Type B pancreatic cell (in vitro differentiated cells): ENCODE data around the gene XRRA1. TPM values are rescaled to one million over a fixed set of nuclear protein-coding genes. Genes with fewer than 3 reads are reported as not detected.

Source experiments
- DNase-seq: peaks from one replicate; pipeline ENCODE4 v3.0.0; 2021; ENCODE audit warnings: mixed read lengths; ENCODE audit not compliant: unreplicated experiment; ENCODE audit errors: extremely low spot score
- H3K27ac Mint-ChIP-seq: 2 replicates; pipeline ENCODE4 v1.8.0; 2021; ENCODE audit warnings: mild to moderate bottlenecking, mixed read lengths
- H3K27me3 Mint-ChIP-seq: 2 replicates; pipeline ENCODE4 v1.8.0; 2021; ENCODE audit warnings: mixed read lengths
- H3K36me3 Mint-ChIP-seq: 2 replicates; pipeline ENCODE4 v1.8.0; 2021; ENCODE audit warnings: mixed read lengths
- H3K4me1 Mint-ChIP-seq: one replicate; pipeline ENCODE4 v1.8.0; 2021; ENCODE audit warnings: mixed read lengths; ENCODE audit not compliant: unreplicated experiment
- H3K4me3 Mint-ChIP-seq: 2 replicates; pipeline ENCODE4 v1.8.0; 2021; ENCODE audit warnings: mild to moderate bottlenecking, mixed read lengths
- H3K9me3 Mint-ChIP-seq: 2 replicates; pipeline ENCODE4 v1.8.0; 2021; ENCODE audit warnings: mixed read lengths
- CTCF ChIP-seq: fragments of 200-600 bp; sonication (generic); conservative IDR thresholded peaks from 2 replicates; pipeline ENCODE4 v1.5.0; 2021; ENCODE audit warnings: antibody characterized with exemption, mild to moderate bottlenecking
- total RNA-seq: library from RNA; stranded (reverse); gene quantifications from 2 replicates; pipeline ENCODE4 v1.2.1, GENCODE V29; 2021; ENCODE audit warnings: low replicate concordance

The XRRA1 gene
- total RNA-seq, 1 donor from 2014 or later, result 8.8 TPM

- H3K9me3 Mint-ChIP-seq, result peaks cover 23% of the 10 kb centered on the region
- peaks cover 75% of the 10 kb centered on the region for H3K36me3 Mint-ChIP-seq
- no peak overlapping the region for H3K27ac Mint-ChIP-seq
- H3K27me3 Mint-ChIP-seq, result no peaks in the 10 kb centered on the region
- no peak overlapping the region for H3K4me3 Mint-ChIP-seq
- no peak for DNase-seq
- TF ChIP-seq CTCF, result no peak
- no peaks in the 10 kb centered on the region for H3K4me1 Mint-ChIP-seq
These were observed 82.3 kb downstream of the XRRA1 start for GRCh38 chr11:74866557-74866956.

- DNase-seq, result no peak
- Mint-ChIP-seq H3K4me3 (no peak overlapping the region), H3K27ac (no peak overlapping the region), H3K9me3 (peaks cover 7% of the 10 kb centered on the region), H3K36me3 (peaks cover 67% of the 10 kb centered on the region), H3K27me3 (no peaks in the 10 kb centered on the region), H3K4me1 (no peaks in the 10 kb centered on the region)
- TF ChIP-seq CTCF, result no peak
These were observed 85.5 kb downstream of the XRRA1 start for GRCh38 chr11:74863410-74863809.

DNA sequence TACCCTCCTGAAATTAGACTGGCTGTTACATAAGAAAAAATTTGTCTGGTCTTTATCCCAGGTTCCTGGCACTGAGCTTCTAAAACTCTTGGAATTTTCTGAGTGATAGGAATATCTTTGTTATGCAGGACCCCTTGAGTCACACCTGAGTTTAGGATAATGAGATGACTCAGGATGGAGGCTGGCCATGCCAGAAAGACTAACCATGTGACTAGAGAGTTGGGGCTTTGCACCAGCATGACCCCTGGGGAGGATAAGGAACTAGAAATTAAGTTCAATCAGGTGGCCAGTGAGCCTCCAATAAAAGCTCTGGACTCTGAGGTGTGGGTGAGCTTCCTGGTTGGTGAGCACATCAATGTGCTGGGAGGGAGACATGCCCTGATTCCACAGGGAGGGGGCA is 88.1 kb downstream of the XRRA1 start:
- no peak overlapping the region for H3K27ac Mint-ChIP-seq
- H3K9me3 Mint-ChIP-seq, result peaks cover 4% of the 10 kb centered on the region
- H3K36me3 Mint-ChIP-seq, result peaks cover 52% of the 10 kb centered on the region
- no peak for DNase-seq
- TF ChIP-seq CTCF, result no peak
- no peak overlapping the region for H3K4me3 Mint-ChIP-seq
- no peaks in the 10 kb centered on the region for H3K4me1 Mint-ChIP-seq
- H3K27me3 Mint-ChIP-seq, result no peaks in the 10 kb centered on the region

DNA sequence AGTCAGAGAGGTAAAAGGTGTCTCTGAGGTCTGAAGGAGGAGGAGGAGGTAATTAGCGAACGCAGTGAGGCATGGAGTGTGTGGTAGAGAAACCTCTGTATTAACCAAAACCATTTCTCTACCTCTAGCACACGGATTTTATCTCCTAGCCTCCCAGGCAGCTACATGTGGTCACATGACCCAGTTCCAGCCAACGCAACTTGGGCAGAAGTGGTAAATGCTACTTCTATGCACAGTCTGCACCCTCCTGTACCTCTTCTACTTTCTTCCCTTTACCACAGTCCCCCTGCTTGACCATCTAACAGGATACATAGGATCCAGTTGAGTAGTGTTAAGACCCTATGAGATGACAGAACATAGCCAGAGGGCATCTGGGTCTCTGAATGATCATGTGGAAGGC is 95.7 kb downstream of the XRRA1 start:
- no peak for TF ChIP-seq CTCF

GRCh38 chr11:74849525-74850391 is 99.1 kb downstream of the XRRA1 start:
- Mint-ChIP-seq H3K9me3 (no peaks in the 10 kb centered on the region), H3K27ac (no peak overlapping the region), H3K4me3 (no peak overlapping the region), H3K4me1 (no peaks in the 10 kb centered on the region), H3K27me3 (no peaks in the 10 kb centered on the region), H3K36me3 (peaks cover 39% of the 10 kb centered on the region)
- TF ChIP-seq CTCF, result no peak
- DNase-seq, result no peak

More for the DNA sequence above, 95.7 kb downstream of the XRRA1 start:
- Mint-ChIP-seq H3K36me3 (peaks cover 38% of the 10 kb centered on the region), H3K4me3 (no peak overlapping the region), H3K27ac (no peak overlapping the region), H3K27me3 (no peaks in the 10 kb centered on the region), H3K9me3 (no peaks in the 10 kb centered on the region), H3K4me1 (no peaks in the 10 kb centered on the region)
- DNase-seq, result no peak
